COLO668 (cell line): ENCODE data around the gene PCDHA2.
"Not testable (repeated sequence)": the region's sequence is repeated elsewhere in the genome, so short reads cannot be mapped to it uniquely, and the experiment has no call there.

Experiments
- DNase-seq: peaks from one replicate; lab custom pipeline; 2025; ENCODE audit not compliant: unreplicated experiment; lab: John Stamatoyannopoulos, UW

Gene PCDHA2

DNA sequence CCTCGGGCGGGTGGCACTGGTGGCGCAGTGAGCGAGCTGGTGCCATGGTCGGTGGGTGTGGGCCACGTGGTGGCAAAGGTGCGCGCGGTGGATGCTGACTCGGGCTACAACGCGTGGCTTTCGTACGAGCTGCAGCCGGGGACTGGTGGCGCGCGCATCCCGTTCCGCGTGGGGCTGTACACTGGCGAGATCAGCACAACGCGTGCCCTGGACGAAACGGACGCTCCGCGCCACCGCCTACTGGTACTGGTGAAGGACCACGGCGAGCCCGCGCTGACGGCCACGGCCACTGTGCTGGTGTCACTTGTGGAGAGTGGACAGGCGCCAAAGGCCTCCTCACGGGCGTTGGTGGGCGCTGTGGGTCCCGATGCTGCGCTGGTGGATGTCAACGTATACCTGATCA, 14.2 kb downstream of the PCDHA2 start:
- DNase-seq = no peak

DNA sequence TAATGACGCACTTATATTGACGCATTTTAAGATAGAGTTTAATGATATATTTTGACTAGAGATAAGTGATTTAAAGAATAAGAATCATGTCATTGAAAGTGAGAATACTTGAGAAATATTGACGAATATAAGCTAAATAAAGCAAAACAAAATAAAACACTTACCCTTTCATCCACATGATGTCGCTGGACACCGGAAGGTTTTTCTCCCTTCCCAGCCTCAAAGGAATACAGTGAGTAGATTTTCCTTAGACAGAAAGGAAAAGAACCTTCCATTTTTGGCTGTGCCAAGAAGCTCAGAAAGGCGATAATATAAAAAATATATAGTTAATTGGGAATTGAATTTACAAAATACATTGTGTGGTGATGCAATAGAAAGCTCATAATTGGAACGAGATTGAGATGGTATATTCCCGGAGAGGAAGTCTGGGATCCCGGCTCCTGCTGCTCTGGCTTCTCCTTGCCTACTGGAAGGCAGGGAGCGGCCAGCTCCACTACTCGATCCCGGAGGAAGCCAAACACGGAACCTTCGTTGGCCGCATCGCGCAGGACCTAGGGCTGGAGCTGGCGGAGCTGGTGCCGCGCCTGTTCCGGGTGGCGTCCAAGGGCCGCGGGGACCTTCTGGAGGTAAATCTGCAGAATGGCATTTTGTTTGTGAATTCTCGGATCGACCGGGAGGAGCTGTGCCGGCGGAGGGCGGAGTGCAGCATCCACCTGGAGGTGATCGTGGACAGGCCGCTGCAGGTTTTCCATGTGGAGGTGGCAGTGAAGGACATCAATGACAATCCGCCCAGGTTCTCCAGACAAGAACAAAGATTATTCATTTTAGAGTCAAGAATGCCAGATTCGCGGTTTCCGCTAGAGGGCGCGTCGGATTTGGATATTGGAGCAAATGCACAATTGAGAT, 27.0 kb downstream of the PCDHA2 start, which contains the start of gene PCDHA5:
TSS of gene PCDHA5 (plus strand) at position 239 of the 906 bp plus-strand sequence.
- DNase-seq = no peak

DNA sequence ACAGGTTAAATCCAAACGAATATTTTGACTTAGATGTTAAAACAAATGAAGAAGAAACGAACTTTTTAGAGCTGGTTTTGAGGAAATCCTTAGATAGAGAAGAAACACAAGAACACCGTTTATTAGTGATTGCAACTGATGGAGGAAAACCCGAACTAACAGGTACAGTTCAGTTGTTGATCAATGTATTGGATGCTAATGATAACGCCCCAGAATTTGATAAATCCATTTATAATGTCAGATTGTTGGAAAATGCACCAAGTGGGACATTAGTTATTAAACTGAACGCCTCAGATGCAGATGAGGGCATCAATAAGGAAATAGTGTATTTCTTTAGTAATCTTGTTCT, 27.6 kb downstream of the PCDHA2 start:
- no peak for DNase-seq

DNA sequence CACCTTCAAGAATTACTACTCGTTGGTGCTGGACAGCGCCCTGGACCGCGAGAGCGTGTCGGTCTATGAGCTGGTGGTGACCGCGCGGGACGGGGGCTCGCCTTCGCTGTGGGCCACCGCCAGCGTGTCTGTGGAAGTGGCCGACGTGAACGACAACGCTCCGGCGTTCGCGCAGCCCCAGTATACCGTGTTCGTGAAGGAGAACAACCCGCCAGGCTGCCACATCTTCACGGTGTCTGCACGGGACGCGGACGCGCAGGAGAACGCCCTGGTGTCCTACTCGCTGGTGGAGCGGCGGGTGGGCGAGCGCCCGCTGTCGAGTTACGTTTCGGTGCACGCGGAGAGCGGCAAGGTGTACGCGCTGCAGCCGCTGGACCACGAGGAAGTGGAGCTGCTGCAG, 28.3 kb downstream of the PCDHA2 start:
- not testable (repeated sequence) for DNase-seq

DNA sequence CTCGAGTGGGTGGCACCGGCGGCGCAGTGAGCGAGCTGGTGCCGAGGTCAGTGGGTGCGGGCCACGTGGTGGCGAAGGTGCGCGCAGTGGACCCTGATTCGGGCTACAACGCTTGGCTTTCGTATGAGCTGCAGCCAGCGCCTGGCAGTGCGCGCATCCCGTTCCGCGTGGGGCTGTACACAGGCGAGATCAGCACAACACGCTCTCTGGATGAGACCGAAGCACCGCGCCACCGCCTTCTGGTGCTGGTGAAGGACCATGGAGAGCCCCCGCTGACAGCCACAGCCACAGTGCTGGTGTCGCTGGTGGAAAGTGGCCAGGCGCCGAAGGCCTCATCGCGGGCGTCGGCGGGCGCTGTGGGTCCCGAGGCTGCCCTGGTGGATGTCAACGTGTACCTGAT, 28.8 kb downstream of the PCDHA2 start:
- DNase-seq = no peak

DNA sequence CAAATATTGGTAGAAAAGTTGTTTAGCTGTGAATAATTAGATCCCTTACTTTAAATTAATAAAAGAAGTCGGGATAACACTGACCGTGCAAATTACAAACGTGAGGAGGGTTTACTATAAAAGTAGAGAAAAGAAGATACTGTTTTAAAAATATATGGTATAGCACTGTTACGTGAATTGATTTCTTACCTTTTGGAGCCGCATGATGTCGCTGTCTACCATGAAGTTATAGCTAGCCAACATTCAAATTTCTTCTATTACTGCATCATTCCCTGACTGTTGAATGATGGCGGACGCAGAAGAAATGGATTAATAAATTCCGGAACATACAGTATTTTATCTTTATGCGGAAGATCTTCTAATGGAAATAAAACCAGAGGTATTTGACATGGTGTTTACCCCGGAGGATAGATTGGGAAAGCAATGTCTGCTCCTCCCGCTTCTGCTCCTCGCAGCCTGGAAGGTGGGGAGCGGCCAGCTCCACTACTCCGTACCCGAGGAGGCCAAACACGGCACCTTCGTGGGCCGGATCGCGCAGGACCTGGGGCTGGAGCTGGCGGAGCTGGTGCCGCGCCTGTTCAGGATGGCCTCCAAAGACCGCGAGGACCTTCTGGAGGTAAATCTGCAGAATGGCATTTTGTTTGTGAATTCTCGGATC, 33.2 kb downstream of the PCDHA2 start, which contains the start of gene PCDHA6:
TSS of gene PCDHA6 (plus strand) at position 257 of the 658 bp plus-strand sequence. CDS start at position 389, 132 bp downstream.
- DNase-seq = no peak

DNA sequence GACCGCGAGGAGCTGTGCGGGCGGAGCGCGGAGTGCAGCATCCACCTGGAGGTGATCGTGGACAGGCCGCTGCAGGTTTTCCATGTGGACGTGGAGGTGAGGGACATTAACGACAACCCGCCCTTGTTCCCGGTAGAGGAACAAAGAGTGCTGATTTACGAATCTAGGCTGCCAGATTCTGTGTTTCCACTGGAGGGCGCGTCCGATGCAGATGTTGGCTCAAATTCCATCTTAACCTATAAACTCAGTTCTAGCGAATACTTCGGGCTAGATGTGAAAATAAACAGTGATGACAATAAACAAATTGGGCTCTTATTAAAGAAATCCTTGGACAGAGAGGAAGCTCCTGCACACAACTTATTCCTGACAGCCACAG, 33.7 kb downstream of the PCDHA2 start:
- DNase-seq = no peak

DNA sequence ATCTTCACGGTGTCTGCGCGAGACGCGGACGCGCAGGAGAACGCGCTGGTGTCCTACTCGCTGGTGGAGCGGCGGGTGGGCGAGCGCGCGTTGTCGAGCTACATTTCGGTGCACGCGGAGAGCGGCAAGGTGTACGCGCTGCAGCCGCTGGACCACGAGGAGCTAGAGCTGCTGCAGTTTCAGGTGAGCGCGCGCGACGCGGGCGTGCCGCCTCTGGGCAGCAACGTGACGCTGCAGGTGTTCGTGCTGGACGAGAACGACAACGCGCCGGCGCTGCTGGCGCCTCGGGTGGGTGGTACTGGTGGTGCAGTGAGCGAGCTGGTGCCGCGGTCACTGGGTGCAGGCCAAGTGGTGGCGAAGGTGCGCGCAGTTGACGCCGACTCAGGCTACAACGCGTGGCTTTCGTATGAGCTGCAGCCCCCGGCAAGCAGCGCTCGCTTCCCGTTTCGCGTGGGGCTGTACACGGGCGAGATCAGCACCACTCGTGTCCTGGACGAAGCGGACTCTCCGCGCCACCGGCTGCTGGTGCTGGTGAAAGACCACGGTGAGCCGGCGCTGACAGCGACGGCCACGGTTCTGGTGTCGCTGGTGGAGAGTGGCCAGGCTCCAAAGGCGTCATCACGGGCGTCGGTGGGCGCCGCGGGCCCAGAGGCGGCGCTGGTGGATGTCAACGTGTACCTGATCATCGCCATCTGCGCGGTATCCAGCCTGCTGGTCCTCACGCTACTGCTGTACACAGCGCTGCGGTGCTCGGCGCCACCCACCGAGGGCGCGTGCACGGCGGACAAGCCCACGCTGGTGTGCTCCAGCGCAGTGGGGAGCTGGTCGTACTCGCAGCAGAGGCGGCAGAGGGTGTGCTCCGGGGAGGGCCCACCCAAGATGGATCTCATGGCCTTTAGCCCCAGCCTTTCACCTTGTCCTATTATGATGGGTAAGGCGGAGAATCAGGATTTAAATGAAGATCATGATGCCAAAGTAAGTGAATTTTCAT, 35.2 kb downstream of the PCDHA2 start:
- not testable (repeated sequence) for DNase-seq

DNA sequence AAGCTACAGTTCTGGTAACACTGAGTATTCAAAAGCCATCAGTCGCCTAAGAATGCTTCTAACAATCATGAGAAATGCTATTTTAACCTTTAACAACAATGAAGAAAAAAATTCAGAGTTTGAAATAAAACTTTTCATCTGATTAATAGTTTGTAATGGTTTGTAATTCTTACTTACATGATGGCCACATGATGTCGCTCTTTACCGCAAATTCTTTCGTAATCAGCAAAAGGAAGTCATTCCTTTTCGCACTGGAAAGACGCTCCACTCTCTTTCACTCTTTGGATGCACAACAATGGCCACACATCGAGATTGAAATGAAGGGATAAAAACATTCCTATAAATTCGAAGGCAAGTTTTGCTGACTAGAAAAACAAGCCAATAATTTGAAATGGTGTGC, 39.3 kb downstream of the PCDHA2 start, which contains the start of gene PCDHA7:
TSS of gene PCDHA7 (plus strand) at position 277 of the 400 bp plus-strand sequence. CDS start at position 392, 115 bp downstream.
- no peak for DNase-seq

DNA sequence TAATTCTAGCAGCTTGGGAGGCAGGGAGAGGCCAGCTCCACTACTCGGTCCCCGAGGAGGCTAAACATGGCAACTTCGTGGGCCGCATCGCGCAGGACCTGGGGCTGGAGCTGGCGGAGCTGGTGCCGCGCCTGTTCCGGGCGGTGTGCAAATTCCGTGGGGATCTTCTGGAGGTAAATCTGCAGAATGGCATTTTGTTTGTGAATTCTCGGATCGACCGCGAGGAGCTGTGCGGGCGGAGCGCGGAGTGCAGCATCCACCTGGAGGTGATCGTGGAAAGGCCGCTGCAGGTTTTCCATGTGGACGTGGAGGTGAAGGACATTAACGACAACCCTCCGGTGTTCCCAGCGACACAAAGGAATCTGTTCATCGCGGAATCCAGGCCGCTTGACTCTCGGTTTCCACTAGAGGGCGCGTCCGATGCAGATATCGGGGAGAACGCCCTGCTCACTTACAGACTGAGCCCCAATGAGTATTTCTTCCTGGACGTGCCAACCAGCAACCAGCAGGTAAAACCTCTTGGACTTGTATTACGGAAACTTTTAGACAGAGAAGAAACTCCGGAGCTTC, 39.9 kb downstream of the PCDHA2 start:
- DNase-seq = not testable (repeated sequence)

DNA sequence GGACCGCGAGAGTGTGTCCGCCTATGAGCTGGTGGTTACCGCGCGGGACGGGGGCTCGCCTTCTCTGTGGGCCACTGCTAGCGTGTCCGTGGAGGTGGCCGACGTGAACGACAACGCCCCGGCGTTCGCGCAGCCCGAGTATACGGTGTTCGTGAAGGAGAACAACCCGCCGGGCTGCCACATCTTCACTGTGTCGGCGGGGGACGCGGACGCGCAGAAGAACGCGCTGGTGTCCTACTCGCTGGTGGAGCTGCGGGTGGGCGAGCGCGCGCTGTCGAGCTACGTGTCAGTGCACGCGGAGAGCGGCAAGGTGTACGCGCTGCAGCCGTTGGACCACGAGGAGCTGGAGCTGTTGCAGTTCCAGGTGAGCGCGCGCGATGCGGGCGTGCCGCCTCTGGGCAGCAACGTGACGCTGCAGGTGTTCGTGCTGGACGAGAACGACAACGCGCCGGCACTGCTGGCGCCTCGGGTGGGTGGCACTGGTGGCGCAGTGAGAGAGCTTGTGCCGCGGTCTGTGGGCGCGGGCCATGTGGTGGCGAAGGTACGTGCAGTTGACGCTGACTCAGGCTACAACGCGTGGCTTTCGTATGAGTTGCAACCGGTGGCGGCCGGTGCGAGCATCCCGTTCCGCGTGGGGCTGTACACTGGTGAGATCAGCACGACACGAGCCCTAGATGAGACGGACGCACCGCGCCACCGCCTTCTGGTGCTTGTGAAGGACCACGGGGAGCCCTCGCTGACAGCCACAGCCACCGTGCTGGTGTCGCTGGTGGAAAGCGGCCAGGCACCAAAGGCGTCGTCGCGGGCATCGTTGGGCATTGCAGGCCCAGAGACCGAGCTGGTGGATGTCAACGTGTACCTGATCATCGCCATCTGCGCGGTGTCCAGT, 41.2 kb downstream of the PCDHA2 start:
- DNase-seq = no peak

DNA sequence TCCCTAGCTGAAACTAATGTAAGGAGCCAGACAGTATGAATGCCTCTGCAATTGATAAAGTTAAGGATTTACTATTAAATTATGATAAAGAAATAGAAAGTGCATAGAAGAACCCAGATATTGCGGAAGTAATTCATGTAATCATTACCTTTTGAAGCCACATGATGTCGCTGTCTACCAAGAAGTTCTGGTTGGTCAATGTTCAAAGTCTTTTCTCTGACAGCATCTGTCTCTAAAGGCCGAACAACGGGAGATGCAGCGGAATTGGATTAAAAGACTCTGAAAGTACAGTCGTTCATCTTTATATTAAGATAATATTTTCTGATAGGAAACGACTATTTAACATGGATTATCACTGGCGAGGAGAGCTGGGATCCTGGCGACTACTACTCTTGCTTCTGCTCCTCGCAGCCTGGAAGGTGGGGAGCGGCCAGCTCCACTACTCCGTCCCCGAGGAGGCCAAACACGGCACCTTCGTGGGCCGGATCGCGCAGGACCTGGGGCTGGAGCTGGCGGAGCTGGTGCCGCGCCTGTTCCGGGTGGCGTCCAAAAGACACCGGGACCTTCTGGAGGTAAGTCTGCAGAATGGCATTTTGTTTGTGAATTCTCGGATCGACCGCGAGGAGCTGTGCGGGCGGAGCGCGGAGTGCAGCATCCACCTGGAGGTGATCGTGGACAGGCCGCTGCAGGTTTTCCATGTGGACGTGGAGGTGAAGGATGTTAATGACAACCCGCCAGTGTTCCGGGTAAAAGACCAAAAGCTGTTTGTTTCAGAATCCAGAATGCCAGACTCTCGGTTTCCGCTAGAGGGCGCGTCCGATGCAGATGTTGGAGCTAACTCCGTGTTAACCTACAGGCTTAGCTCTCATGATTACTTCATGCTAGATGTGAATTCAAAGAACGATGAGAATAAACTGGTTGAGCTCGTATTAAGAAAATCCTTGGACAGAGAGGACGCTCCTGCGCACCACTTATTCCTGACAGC, 46.6 kb downstream of the PCDHA2 start, which contains the start of gene PCDHA8:
TSS of gene PCDHA8 (plus strand) at position 210 of the 985 bp plus-strand sequence. CDS start at position 345, 135 bp downstream.
- DNase-seq = no peak

DNA sequence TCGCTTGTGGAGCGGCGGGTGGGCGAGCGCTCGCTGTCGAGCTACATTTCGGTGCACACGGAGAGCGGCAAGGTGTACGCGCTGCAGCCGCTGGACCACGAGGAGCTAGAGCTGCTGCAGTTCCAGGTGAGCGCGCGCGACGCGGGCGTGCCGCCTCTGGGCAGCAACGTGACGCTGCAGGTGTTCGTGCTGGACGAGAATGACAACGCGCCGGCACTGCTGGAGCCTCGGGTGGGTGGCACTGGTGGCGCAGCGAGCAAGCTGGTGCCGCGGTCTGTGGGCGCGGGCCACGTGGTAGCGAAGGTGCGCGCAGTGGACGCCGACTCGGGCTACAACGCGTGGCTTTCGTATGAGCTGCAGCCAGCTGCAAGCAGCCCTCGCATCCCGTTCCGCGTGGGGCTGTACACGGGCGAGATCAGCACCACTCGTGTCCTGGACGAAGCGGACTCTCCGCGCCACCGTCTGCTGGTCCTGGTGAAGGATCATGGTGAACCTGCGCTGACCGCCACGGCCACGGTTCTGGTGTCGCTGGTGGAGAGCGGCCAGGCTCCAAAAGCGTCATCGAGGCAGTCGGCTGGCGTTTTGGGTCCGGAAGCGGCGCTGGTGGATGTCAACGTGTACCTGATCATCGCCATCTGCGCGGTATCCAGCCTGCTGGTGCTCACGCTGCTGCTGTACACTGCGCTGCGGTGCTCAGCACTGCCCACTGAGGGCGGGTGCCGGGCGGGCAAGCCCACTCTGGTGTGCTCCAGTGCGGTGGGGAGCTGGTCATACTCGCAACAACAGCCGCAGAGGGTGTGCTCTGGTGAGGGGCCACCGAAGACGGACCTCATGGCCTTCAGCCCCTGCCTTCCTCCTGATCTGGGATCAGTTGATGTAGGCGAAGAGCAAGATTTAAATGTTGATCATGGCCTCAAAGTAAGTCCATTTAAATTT, 48.4 kb downstream of the PCDHA2 start:
- no peak for DNase-seq
